ENCODE results near the gene GNAQ. TPM values are rescaled to one million over a fixed set of nuclear protein-coding genes. Genes with fewer than 3 reads are reported as not detected.

Gene GNAQ
- total RNA-seq, 4 donors from 2014 or later: 40.8 to 54.7 (median 53.8) TPM

GRCh38 chr9:77956555-77956954 is 75.1 kb downstream of the GNAQ start:
- ATAC-seq (ENCODE audit: low FRiP score): no peak
- TF ChIP-seq CTCF (IDR thresholded peaks at IDR 0.05): no peak

GRCh38 chr9:77954666-77955015 is 77.0 kb downstream of the GNAQ start:
- no peak for TF ChIP-seq CTCF (IDR thresholded peaks at IDR 0.05)
- DNase-seq (ENCODE audit: low spot score): no peak

More at GRCh38 chr9:77956555-77956954, 75.1 kb downstream of the GNAQ start:
- no peak for DNase-seq (ENCODE audit: low spot score)

GRCh38 chr9:77954013-77954665 is 77.5 kb downstream of the GNAQ start:
- ATAC-seq (ENCODE audit: low FRiP score): no peak
- DNase-seq (ENCODE audit: low spot score): no peak
- TF ChIP-seq CTCF (IDR thresholded peaks at IDR 0.05): no peak

More at GRCh38 chr9:77954666-77955015, 77.0 kb downstream of the GNAQ start:
- no peak for ATAC-seq (ENCODE audit: low FRiP score)

- ATAC-seq (ENCODE audit: low FRiP score): no peak
- DNase-seq (ENCODE audit: low spot score): no peak
- no peak for TF ChIP-seq CTCF (IDR thresholded peaks at IDR 0.05)
Measured at GRCh38 chr9:77953590-77953989, 78.0 kb downstream of the GNAQ start.

- DNase-seq (ENCODE audit: low spot score): no peak
- TF ChIP-seq CTCF (IDR thresholded peaks at IDR 0.05): no peak
- ATAC-seq (ENCODE audit: low FRiP score): peak; percentile 71
Measured at GRCh38 chr9:77952635-77953328, 78.8 kb downstream of the GNAQ start.

- DNase-seq (ENCODE audit: low spot score): no peak
- ATAC-seq (ENCODE audit: low FRiP score): no peak
- no peak for TF ChIP-seq CTCF (IDR thresholded peaks at IDR 0.05)
Measured at GRCh38 chr9:77951369-77951768, 80.2 kb downstream of the GNAQ start.

All from omental fat pad (tissue), 4 donors.